HuH-7 (cell line): Measurements from ENCODE around the gene MCC.

Source experiments
- DNase-seq: peaks from one replicate; pipeline ENCODE4 v3.0.0; 2011; ENCODE audit warnings: low spot score

The MCC gene

DNA sequence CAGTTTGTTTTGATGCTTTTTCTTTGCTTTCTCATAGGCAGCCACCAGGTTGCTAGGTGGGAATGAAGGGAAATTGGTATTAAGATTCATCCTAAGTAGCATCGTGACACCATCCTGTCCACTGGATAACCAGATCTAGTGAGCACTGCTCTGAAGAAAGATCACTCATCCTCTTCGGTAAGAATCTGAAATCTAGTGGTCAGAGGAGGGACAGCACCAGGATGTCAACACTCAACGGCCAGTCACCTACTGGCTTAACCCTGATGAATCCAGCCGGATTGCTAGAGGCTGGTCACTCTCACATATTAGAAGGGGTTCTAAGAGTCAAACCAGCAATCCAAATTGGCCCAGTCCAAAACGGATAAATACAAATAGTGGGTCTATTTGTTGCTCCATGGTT lies 460.8 kb downstream of the MCC start:
- no peak for DNase-seq

DNA sequence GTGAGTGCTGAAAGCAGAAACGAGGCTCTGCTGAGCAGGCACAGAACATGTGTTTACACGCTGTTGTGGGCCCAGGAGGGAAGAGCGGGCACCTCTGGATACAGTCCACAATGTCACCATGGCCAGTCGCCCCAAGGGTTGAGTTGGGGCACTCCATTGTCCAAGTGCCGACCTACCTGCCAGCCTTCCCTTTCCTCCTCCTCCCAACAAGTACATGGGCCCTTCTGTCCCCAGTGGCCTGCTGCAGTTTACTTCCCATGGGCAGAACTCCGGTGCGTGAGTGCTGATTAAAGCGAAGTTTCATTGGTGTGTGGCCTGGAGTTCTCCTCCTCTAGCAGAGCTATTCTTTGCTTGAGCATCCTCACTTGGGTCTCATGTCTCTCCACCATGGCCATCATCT lies 461.2 kb downstream of the MCC start:
- no peak for DNase-seq

DNA sequence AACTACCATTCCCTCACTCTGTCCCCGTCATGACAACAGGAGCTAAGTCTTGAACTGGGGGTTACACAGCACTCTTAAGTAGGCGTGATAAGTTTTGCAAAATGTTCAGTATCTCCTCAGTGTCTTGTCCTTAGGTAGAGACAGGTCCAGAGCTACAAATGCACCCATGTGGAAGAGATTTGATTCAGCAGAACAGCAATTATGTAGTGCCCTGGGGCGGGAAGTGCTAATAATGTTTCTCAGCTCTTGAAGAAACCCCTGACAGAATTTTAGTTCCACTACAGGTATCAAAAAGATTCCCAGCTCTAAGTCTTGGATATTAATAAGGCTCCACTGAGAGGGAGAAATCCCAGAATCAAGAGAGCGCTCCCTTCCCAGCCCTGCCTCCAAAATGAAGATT lies 462.0 kb downstream of the MCC start:
- no peak for DNase-seq

DNA sequence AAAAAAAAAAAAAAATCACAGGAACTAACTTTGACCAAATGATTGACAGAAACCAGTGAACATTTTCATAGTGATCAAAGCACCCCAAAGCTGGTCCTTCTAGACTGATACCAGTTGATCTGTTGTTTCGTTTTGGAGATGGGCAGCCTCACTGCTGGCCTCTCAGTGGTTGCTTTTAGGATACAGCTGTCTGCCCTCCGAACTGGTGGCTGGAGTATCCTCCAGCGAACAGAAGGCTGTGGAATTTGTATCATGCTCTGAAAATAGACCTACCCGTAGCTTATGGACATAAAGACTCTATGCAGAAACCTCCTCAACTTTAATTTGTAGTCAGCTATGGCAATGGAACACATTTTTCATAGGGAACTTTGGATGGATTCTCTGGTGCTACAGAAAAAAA lies 462.7 kb downstream of the MCC start:
- no peak for DNase-seq

DNA sequence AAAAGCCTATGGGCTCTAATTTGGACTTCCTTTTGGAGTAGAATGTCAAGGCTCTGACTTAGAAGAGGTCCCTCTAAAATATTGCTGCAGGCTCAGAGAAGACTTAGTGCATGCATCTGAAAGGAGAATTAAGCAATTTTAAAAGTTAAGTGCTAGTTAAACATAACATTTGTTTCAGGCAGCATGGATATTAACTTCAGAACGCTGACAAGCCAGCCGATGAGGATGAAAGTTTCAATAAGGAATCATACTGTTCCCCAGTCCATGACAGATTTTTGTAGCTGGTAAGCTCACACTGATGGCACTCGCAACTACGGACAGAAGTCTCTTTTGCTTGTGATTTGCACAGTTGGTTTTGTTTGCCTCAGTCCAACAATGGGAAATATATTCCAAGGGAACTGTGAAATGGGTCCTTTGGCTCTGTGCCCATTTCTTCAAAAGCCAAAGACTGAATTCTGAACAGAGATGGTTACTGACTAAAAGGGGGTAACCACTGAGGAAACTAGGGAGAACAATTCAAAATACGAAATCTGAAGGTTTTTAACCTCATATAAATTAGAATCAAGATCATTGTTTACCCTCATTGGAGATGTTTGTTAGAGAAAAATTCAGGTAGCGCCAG lies 464.1 kb downstream of the MCC start:
- DNase-seq = no peak

DNA sequence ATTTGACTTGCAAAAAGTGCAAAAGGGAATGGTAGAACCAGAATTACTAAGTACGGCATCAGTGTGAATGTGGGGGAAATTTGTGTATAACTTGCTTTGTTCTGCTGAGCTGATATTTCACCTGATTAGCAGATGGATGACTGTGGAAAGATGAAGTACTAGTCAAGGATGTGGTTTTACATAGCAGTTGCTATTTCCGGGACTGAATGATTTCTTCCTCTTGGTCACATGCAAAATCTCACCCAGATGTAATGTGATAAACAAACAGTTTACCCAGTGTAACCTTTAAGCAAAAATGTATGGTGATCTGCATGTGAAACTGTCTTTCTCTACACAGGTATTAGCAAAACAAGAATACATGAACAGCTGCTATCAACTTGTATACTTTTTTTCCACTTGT lies 465.6 kb downstream of the MCC start:
- no peak for DNase-seq

DNA sequence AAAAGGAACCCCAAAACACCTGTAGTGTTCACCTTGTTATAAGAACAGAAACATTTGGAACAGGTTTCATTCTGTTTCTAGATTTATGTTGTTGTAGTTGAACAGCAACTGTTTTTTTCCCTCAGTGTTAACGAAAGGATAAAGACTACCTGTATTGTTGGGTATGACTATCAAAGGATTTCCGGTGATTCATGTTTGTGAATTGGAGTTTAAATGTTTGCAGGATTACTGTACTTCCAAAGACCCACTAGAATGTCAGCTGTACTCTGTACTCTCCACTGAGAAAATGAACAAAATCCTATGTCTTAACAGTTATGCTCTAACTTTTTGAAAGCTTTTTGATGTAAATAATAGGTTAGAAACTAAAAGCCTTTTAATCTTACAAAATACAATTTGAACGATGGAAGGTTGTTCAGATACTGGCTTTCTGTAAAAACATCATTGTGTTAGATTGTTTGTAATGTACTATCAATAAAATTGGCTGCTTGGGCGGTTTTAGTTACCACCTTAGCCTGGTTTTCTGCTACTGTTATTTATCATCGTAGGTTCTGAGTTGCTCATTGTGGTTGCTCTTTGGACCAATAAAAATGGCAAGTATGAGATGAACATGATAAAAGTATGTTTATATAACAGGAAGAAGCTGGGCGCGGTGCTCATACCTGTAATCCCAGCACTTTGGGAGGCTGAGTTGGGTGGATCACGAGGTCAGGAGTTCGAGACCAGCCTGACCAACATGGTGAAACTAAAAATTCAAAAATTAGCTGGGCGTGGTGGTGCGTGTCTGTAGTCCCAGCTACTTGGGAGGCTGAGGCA lies 467.6 kb downstream of the MCC start:
- DNase-seq = no peak

DNA sequence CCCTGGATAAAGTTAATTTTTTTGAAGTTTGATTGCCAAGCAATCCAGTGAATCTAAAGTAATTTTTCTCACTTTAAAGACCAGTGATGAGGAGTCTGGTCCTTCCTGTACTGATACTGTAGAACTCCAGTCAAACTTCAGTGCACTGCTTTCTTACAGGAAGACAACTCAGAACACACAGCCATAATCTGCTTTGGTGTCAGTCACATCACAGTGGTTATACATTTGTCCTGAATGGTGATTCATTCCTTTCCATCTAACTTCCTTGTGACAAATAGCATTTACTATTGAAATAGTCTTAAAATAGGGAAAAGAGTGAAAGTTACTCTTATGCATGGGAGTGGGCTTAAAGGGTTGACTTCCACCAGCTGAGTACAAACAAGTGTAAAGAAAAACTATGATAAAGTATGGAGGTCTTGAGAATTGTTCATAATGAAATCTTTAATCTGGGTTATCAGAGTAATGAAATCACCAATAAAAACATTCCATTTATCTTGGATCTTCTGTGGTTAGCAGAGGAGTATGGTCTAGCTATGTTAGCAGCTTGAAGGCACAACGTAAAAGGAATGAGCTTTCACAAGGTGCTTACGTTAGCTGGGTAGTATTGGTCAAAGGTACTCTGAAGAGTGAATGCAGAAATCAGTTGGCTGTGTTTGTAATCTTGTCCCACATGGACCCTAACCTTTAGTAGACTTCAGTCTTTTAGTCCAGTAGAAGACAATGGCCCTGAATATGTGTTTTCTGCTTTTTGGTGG lies 470.2 kb downstream of the MCC start:
- DNase-seq = no peak

DNA sequence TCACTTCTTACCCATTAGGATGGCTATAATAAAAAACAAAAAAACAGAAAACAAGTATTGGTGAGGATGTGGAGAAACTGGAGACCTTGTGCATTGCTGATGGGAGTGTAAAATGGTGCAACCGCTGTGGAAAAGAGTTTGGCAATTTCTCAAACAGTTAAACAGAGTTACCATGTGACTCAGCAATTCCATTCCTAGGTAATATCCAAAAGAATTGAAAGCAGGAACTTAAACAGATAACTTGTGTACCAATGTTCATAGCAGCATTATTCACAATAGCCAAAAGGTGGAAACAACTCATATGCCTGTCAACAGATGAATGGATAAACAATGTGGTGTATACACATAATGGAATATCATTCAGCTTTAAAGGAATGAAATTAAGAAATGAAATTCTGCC lies 482.8 kb downstream of the MCC start:
- no peak for DNase-seq

DNA sequence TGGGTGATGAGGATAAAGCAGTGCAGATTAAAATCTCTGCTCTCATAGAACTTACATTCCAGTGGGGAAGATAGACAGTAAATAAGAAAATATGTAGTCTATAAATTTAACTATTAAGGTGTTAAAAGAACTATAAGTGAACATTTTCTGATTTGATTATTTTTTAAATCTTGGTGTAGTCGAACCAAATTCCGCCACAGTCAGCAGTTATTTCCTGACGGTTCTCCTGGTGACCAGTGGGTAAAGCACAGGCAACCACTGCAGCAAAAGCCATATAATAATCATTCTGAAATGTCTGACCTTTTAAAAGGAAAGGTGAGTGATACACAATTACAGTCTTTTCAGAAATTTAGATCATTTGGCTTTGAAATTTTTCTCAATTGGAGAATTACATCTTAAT lies 484.5 kb downstream of the MCC start:
- DNase-seq = no peak

DNA sequence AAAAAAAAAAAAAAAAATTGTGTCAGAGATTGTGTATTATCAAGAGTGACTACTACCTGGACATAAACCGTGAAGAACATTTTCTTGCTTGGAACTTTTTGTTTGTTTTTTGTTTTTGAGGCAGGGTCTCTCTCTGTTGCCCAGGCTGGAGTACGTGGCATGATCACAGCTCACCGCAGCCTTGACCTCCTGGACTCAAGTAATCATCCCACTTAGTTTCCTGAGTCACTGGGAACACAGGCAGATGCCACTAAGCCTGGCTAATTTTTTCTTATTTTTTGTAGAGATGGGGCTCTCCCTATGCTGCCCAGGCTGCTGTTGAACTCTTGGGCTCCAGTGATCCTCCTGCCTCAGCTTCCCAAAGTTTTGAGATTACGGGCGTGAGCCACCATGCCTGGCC lies 485.8 kb downstream of the MCC start:
- no peak for DNase-seq

DNA sequence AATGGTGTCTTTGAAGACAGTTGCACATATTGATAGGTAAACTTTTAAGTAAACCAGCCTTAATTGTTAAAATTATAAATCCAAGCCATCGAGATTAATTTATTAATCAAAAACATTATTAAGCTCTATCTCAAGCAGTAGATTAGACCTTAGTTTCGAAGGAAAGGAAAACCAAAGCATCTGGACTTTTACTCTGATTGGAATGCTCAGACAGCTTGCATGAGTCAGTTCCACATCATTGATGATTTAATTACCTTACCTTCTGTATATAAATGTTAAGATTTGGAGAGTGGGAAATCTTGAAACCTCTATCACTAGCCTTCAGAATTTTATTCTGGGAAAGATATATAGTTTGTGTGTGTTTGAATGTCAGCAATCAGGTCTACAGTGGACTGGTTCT lies 487.8 kb downstream of the MCC start:
- DNase-seq = no peak

DNA sequence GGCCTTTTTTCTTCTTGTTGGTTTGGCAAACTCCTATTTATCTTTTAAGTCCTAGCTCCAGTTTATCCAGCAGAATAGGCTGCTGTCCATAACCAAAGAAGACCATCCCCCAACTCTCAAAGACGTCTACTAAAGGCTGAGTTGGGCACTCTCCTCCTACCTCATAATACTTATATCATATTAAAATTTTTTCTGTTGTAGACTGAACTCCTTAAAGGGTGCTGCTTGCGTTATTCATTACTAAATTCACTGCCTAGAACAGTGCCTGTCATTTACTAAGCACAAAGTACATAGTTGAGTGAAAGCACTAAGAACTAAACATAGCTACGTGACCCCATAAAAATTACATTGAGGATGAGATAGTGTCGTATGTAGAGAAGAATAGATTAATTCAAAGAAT lies 490.0 kb downstream of the MCC start:
- DNase-seq = no peak

DNA sequence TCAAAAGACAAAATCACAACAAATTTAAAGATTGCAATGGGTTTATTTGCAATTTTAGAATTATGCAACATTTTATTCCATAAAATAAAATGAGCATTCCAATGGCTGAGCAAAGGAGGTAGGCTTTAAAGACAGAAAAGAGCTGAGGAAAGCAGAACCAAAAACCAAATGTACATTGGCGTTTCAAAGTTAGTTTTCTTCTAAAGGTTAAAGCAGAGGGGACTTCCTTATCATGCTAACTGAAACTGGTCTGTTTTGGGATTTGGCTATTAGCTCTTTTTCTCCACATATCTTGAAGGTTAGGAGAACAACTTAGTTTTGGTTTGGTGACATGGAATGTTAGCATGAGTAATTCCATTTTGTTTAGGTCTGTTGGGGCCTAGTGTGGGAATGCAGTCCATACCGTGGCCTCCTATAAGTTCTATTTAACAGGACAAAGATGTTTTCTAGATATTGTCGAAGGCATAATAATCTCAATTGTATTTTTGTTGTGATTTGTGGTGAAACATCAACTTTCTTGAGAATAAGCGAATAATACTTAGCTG lies 491.4 kb downstream of the MCC start:
- DNase-seq = no peak

DNA sequence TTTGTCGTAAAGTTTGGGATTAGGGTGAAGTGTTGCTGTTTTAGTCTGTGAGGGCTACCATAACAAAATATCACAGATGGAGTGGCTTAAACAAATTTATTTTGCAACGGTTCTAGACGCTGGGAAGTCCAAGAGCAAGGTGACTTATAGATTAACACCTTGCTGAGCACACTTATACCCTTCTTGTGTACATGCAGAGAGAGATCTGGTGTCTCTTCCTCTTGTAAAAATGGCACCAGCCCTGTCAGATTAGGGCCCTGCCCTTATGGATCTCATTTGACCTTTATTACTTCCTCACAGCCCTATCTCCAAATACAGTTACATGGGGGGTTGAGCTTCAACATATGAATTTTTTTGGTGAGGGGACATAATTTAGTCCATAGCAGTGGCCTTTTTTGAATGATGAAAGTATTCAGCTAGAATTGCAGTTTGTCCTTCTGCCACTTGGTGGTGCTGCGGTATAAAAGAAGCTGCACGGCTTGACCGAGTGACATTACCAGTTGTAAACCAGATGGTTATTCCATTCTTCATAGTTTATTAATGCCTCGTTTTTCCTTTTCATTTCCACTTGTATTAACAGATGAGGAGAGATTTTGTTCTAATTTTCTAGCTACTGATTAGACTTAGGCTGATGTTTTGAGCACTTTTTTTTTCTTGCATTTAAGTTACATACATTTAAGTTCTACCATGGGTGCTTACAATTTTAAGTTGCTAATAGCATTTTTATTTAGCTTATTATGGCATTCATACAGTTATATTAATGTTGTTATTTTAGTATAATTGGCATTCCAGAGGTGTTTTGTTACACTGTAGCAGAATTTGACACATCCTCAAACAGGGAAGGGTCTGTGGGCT lies 492.3 kb downstream of the MCC start:
- DNase-seq = peak; percentile 21

DNA sequence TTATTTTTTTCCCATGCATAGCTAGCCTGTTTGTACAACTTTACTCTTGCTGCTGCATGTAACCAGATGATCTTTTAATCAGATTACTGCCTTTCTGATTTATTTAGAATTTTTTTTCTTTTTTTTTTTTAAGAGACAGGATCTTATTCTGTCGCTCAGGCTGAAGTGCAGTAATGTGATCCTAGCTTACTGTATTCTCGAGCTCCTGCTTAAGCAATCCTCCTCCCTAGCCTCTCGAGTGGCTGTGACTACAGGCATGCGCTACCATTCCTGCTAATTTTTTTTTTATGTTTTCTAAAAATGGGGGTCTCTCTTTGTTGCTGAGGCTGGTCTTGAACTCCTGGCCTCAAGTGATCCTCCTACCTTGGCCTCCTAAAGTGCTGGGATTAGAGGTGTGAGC lies 502.0 kb downstream of the MCC start:
- DNase-seq = no peak

DNA sequence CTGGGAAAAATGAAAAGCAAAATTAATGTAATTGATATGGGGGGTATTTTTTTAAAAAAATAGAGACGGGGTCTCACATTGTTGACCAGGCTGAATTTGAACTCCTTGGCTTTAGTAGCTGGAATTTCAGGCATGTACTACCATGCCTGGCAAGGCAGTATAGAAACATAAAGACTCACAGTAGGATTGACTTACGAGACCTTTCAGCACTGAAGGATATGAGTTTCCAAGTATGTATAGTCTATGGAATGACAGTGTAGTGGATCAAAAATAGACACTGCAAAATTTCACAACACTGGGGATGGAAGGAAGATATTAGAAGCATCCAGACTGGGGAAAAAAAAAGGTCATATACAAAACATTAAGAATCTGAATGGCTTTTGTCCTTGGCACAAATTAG lies 504.9 kb downstream of the MCC start:
- DNase-seq = no peak

DNA sequence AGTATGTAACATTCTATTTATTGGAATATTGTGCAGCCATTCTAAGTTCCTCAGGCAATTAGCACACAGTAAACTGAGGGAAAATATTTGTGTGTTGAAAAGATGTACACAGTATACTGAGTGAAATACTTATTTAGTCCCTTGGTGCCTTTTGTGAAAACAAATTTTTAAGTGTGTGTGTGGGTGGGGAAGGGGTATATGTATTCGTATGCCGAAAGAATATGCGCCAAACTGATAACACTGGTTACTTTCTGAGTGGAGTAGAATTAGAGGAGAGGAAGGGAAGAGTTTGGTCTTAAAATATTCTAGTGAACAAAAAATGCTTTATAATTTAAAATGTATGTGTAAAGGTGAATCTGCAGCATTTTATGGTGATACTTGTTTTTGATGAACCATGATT lies 508.5 kb downstream of the MCC start:
- DNase-seq = no peak

DNA sequence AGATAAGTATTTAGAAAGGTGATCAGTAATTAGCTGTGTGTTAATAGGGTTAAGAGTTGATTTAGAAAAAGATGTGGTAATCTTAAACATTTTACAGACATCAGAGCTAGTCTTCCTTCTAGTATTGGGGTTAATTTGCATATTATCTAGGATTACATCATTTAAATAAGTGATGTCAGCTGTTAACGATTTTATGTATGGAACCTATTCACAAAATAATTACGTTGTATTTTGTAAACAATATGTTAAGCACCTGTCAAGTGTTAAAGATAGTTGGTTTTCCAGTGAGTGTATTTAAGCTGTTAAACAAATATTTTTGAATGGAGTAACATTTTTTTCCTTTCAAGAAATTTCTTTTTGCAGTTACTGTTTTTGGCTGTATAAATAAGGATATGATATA lies 509.4 kb downstream of the MCC start:
- DNase-seq = no peak

DNA sequence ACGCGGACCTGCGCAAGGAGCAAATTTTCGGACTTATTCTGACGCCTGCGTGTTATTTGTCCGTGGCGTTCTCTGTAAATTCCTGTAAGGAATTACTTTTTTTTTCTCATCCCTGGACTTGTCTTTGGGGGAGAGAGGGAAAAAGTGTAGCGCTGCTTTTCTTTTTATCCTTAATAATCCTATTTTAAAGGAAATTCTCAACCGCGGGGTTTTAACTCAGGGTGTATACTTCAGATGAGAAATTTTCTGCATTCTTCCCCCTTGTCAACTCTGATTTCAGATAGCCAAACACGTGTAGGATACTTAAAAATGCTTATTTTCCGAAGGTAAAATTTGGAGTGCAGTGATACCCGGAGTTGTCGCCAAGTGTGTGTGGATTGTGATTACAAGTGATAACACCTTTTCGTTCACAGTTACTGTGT lies 510.8 kb downstream of the MCC start:
- DNase-seq = no peak

DNA sequence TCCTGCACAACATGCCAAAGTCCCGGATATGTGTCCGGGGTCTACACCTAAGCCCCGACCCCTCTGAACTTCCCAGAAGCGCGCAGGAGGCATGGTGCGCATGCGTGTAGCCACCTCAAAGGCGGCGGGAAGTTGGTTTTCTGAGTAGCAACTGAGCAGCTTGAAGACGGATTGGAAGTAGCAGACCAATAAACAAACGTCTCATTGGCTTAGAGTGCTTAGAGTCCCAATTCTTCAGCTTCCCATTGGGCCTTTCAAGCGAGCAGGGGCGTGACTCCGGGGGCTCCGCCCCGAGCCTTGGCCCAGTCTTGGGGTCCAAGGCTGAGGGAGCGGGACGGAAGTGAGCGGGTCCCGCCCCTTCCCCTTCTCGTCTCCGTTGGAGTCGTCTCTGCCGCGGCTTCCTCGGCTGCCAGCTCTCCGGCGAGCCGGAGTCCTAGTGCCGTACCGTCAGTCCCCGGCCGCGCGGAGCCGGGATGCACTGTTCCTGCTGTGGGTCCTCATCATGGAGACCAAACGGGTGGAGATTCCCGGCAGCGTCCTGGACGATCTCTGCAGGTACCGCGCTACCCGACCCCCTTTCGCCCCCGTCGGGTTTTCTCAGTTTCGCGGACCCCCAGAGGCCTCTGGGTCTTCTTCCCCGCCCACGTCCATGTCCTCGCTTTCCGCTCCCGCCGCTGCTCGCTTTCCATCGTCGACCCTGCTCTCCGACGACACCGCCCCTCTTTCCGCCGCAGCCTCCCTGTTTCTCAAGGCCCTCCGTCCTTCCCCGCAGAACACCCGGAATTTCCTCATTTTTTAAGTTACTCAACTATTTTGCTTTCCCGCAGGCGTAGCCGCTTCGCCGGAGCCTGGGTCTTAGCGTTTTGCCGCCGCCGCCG lies 511.6 kb downstream of the MCC start, which contains the start of gene DCP2:
Gene DCP2 (plus strand): TSS at position 367 of the 878 bp plus-strand sequence. CDS start 136 bp downstream, at position 503.
- peak; percentile 93 for DNase-seq
